Prostate gland (tissue), 2 donors: ENCODE measurements around the gene SCFD1. TPM values are rescaled to one million over a fixed set of nuclear protein-coding genes. Genes with fewer than 3 reads are reported as not detected.
"Not testable (repeated sequence)": the region's sequence is repeated elsewhere in the genome, so short reads cannot be mapped to it uniquely, and the experiment has no call there.

Experiments
- DNase-seq: peaks from one replicate; pipeline ENCODE4 v3.0.0-alpha.2; 2019; ENCODE audit warnings: low spot score
- H3K27ac ChIP-seq, 2 donors: fragments of 200-600 bp; sonication (generic); 2 replicates each; pipeline ENCODE4 v1.5.1; 2017 to 2019
- H3K27me3 ChIP-seq: fragments of 200-600 bp; sonication (generic); replicated peaks from 2 replicates; pipeline ENCODE4 v1.5.1; 2019; ENCODE audit not compliant: insufficient read depth
- H3K36me3 ChIP-seq, 2 donors: fragments of 200-600 bp; sonication (generic); 1 replicate in 1 of 2; 2 replicates in 1 of 2; pipeline versions ENCODE4 v1.5.1 to v1.8.1; 2017 to 2019
- H3K4me1 ChIP-seq: fragments of 200-600 bp; sonication (generic); replicated peaks from 2 replicates; pipeline ENCODE4 v1.5.1; 2019
- H3K4me3 ChIP-seq, 2 donors: fragments of 200-600 bp; sonication (generic); 2 replicates each; pipeline ENCODE4 v1.5.1; 2017 to 2019
- H3K9me3 ChIP-seq: fragments of 200-600 bp; sonication (generic); 2 replicates; pipeline ENCODE4 v1.5.1; 2017
- CTCF ChIP-seq, 4 experiments: fragments of 200-600 bp in 2 of 4; fragments of 450-650 bp in 2 of 4; sonication (generic) in 2 of 4; IDR thresholded peaks; 1 replicate in 3 of 4; 2 replicates in 1 of 4; pipeline ENCODE4 v1.5.1; 2016 to 2019; ENCODE audit warnings: antibody characterized with exemption in 4 of 4, mild to moderate bottlenecking in 2 of 4, moderate library complexity in 2 of 4
- POLR2A ChIP-seq: fragments of 450-650 bp; IDR thresholded peaks from one replicate; pipeline ENCODE4 v1.6.1; 2016; ENCODE audit warnings: antibody characterized with exemption, mild to moderate bottlenecking
- POLR2AphosphoS5 ChIP-seq: sonication (generic); formaldehyde crosslinking; IDR thresholded peaks from one replicate; pipeline ENCODE4 v1.6.1; 2017; ENCODE audit warnings: antibody characterized with exemption
- WGBS: methylation state at CpG from one replicate; pipeline ENCODE4 v1.1.5; 2018; 5-methylcytosine and 5-hydroxymethylcytosine counted together
- intact Hi-C: fragments of 100-400 bp; cut with DNase I; formaldehyde crosslinking; loops from one replicate; pipeline ENCODE4 v1.14.2; 2022
- total RNA-seq, 2 donors: library from RNA; depleted of rRNA; stranded (reverse); fragments of >200 nt; gene quantifications; one replicate each; pipeline ENCODE4 v1.1.0, GENCODE V29; 2016

The SCFD1 gene
- total RNA-seq, 2 donors from 2014 or later = 43.4 to 49.6 TPM

- Histone ChIP-seq H3K36me3 (no peaks in the 10 kb centered on the region), H3K4me3 (no peak overlapping the region), H3K27me3 (no peaks in the 10 kb centered on the region), H3K4me1 (no peaks in the 10 kb centered on the region), H3K27ac (no peak overlapping the region), H3K9me3 (no peaks in the 10 kb centered on the region)
- DNase-seq = no peak
- TF ChIP-seq CTCF (IDR thresholded peaks at IDR 0.05) (no peak), POLR2A (no peak), POLR2AphosphoS5 (no peak)
- intact Hi-C loops = no loop called here
These were observed 8.1 kb downstream of the SCFD1 start for GRCh38 chr14:30630248-30630647.

- no peak for DNase-seq
- WGBS = 100% methylated on average over 1 of the region's 1 CpG
- no peaks in the 10 kb centered on the region for H3K27me3 ChIP-seq
- no peaks in the 10 kb centered on the region for H3K36me3 ChIP-seq
- H3K4me3 ChIP-seq = no peak overlapping the region
- no peaks in the 10 kb centered on the region for H3K4me1 ChIP-seq
- no peak for TF ChIP-seq CTCF (IDR thresholded peaks at IDR 0.05)
- TF ChIP-seq POLR2AphosphoS5 = no peak
- no peak for TF ChIP-seq POLR2A
- H3K27ac ChIP-seq = no peak overlapping the region
- H3K9me3 ChIP-seq = no peaks in the 10 kb centered on the region
- intact Hi-C loops = no loop called here
These were observed 10.6 kb downstream of the SCFD1 start for GRCh38 chr14:30632730-30633129.

- Histone ChIP-seq H3K27ac (no peak overlapping the region), H3K4me1 (no peaks in the 10 kb centered on the region), H3K9me3 (no peaks in the 10 kb centered on the region), H3K4me3 (no peak overlapping the region), H3K36me3 (no peaks in the 10 kb centered on the region), H3K27me3 (no peaks in the 10 kb centered on the region)
- intact Hi-C loops = no loop called here
- TF ChIP-seq POLR2A (no peak), POLR2AphosphoS5 (no peak), CTCF (IDR thresholded peaks at IDR 0.05) (no peak)
- WGBS = 86% methylated on average over 3 of the region's 3 CpGs
- no peak for DNase-seq
These were observed 16.8 kb downstream of the SCFD1 start for GRCh38 chr14:30638926-30639325.

GRCh38 chr14:30641207-30641606 is 19.1 kb downstream of the SCFD1 start:
- WGBS = 91% methylated on average over 1 of the region's 1 CpG
- H3K27me3 ChIP-seq = no peaks in the 10 kb centered on the region
- H3K27ac ChIP-seq = no peak overlapping the region
- H3K4me1 ChIP-seq = no peaks in the 10 kb centered on the region
- TF ChIP-seq POLR2A (no peak), POLR2AphosphoS5 (no peak), CTCF (IDR thresholded peaks at IDR 0.05) (no peak)
- H3K9me3 ChIP-seq = no peaks in the 10 kb centered on the region
- intact Hi-C loops = no loop called here
- DNase-seq = no peak
- H3K4me3 ChIP-seq = no peak overlapping the region
- H3K36me3 ChIP-seq = no peaks in the 10 kb centered on the region

GRCh38 chr14:30644462-30644861 is 22.3 kb downstream of the SCFD1 start:
- H3K4me1 ChIP-seq, H3K27ac ChIP-seq, H3K36me3 ChIP-seq, H3K4me3 ChIP-seq, DNase-seq, H3K9me3 ChIP-seq, intact Hi-C loops, H3K27me3 ChIP-seq: not testable (repeated sequence)
- 95% methylated on average over 5 of the region's 5 CpGs for WGBS
